Keratinocyte (primary cell): Measurements from ENCODE around the gene RXRA. TPM values are rescaled to one million over a fixed set of nuclear protein-coding genes. Genes with fewer than 3 reads are reported as not detected.

Experiments
- DNase-seq: peaks from one replicate; pipeline ENCODE4 v3.0.0-alpha.2; 2011; ENCODE audit warnings: low read depth, missing footprints, low spot score
- FAIRE-seq: peaks from 2 replicates; lab custom pipeline; 2011; peaks lifted over from hg19 to GRCh38; lab: Jason Lieb, UNC
- H2AFZ ChIP-seq: 2 replicates; pipeline ENCODE4 v1.6.0; 2012; ENCODE audit warnings: low read length, control low read depth, inconsistent platforms; ENCODE audit not compliant: control insufficient read depth
- H3K27ac ChIP-seq: 2 replicates; pipeline ENCODE4 v1.5.1; 2011; ENCODE audit warnings: low read length; ENCODE audit not compliant: control insufficient read depth, insufficient read depth
- H3K27me3 ChIP-seq: 3 replicates; pipeline ENCODE4 v1.6.0; 2011; ENCODE audit warnings: low read length; ENCODE audit not compliant: control insufficient read depth, insufficient read depth; ENCODE audit errors: extremely low read depth
- H3K36me3 ChIP-seq, 2 experiments: 2 replicates in 1 of 2; 3 replicates in 1 of 2; pipeline ENCODE4 v1.5.1; 2011; ENCODE audit warnings: low read length in 2 of 2, mild to moderate bottlenecking in 1 of 2; ENCODE audit not compliant: control insufficient read depth in 2 of 2, insufficient read depth in 2 of 2; ENCODE audit errors: extremely low read depth in 1 of 2
- H3K4me1 ChIP-seq: 3 replicates; pipeline ENCODE4 v1.5.1; 2011; ENCODE audit warnings: low read length; ENCODE audit not compliant: control insufficient read depth, insufficient read depth; ENCODE audit errors: extremely low read depth
- H3K4me2 ChIP-seq: 3 replicates; pipeline ENCODE4 v1.6.0; 2011; ENCODE audit warnings: low read depth, low read length; ENCODE audit not compliant: control insufficient read depth, insufficient read depth; ENCODE audit errors: extremely low read depth
- H3K4me3 ChIP-seq, 3 experiments: fragments of 200-600 bp in 1 of 3; sonication (generic) in 1 of 3; 2 replicates in 2 of 3; 3 replicates in 1 of 3; pipeline ENCODE4 v1.5.1; 2011 to 2016; ENCODE audit warnings: low read length in 3 of 3, mild to moderate bottlenecking in 3 of 3, control low read depth in 2 of 3, inconsistent platforms in 1 of 3, low read depth in 1 of 3, mixed read lengths in 1 of 3, mixed run types in 1 of 3, moderate library complexity in 1 of 3; ENCODE audit not compliant: control insufficient read depth in 2 of 3, insufficient read depth in 2 of 3; ENCODE audit errors: extremely low read depth in 1 of 3
- H3K79me2 ChIP-seq: 2 replicates; pipeline ENCODE4 v1.6.0; 2012; ENCODE audit warnings: low read length; ENCODE audit not compliant: control insufficient read depth, insufficient read depth
- H3K9ac ChIP-seq: 3 replicates; pipeline ENCODE4 v1.6.0; 2011; ENCODE audit warnings: low read length; ENCODE audit not compliant: control insufficient read depth, insufficient read depth; ENCODE audit errors: extremely low read depth
- H3K9me1 ChIP-seq: 3 replicates; pipeline ENCODE4 v1.6.0; 2011; ENCODE audit warnings: low read length; ENCODE audit not compliant: control insufficient read depth, insufficient read depth; ENCODE audit errors: extremely low read depth
- H3K9me3 ChIP-seq: 2 replicates; pipeline ENCODE4 v1.5.1; 2012; ENCODE audit warnings: low read depth, low read length; ENCODE audit not compliant: control insufficient read depth
- H4K20me1 ChIP-seq: 3 replicates; pipeline ENCODE4 v1.6.0; 2011; ENCODE audit warnings: low read length; ENCODE audit not compliant: control insufficient read depth, insufficient read depth; ENCODE audit errors: extremely low read depth
- EZH2 ChIP-seq: IDR thresholded peaks from one replicate; pipeline ENCODE4 v1.6.1; 2012; ENCODE audit warnings: inconsistent platforms, mild to moderate bottlenecking, low read length, moderate library complexity
- dilution Hi-C: fragments of 300-500 bp; cut with MboI; formaldehyde crosslinking; loops from one replicate; pipeline ENCODE4 v1.7.0; 2020; ENCODE audit warnings: low sequenced_read_pairs; ENCODE audit not compliant: extremely low pct_ligation_motif_present
- polyA plus RNA-seq, 5 experiments: library from polyadenylated mRNA; depleted of rRNA in 3 of 5; stranded (reverse) in 3 of 5; stranded (forward) in 1 of 5; unstranded in 1 of 5; fragments of >200 nt; gene quantifications; 1 replicate in 1 of 5; 2 replicates in 3 of 5; 3 replicates in 1 of 5; pipeline versions ENCODE4 v1.2.1 to v1.2.3, GENCODE V29; 2011 to 2012; ENCODE audit warnings: missing spikeins in 2 of 5, low read depth in 1 of 5, low replicate concordance in 1 of 5
- TF ChIP-seq, protein P1 (sequence below), 3 experiments: IDR thresholded peaks in 1 of 3; conservative IDR thresholded peaks in 1 of 3; optimal IDR thresholded peaks in 1 of 3; 2 replicates in 2 of 3; 3 replicates in 1 of 3; pipeline versions ENCODE3 to v1.5.1; 2011; ENCODE audit warnings: low read length in 3 of 3, mild to moderate bottlenecking in 3 of 3, moderate library complexity in 2 of 3, control low read depth in 1 of 3, inconsistent platforms in 1 of 3; ENCODE audit not compliant: insufficient read depth in 2 of 3; ENCODE audit errors: extremely low read depth in 1 of 3

RXRA gene
- polyA plus RNA-seq, 1 donor (not counting 4 experiments of a cell fraction or from before 2014, with no cell fraction given), result 9.7 TPM

DNA sequence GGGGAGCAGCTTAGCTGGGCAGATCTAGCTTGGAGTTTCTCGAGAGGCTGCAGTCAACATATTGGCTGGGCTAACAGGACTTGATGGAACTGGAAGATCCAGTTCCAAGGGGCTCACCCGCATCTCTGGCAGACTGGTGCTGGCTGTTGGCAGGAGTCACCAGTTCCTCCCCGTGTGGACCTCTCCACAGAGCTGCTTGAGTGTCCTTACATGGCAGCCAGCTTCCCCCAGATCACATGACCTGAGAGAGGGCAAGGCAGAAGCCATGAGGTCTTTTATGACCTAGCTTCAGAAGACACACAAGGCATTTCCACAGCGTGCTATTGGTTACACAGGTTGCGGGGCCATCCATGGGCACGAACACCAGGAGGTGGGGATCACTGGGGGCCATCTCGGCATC lies 26.4 kb upstream of the RXRA start:
- Histone ChIP-seq H3K4me2 (no peak overlapping the region), H3K4me3 (no peak overlapping the region), H4K20me1 (no peaks in the 10 kb centered on the region), H3K27ac (no peak overlapping the region), H3K79me2 (no peaks in the 10 kb centered on the region), H3K4me1 (no peaks in the 10 kb centered on the region), H3K9me1 (no peaks in the 10 kb centered on the region), H2AFZ (no peak overlapping the region), H3K36me3 (no peaks in the 10 kb centered on the region), H3K27me3 (peaks cover 15% of the 10 kb centered on the region), H3K9me3 (no peaks in the 10 kb centered on the region), H3K9ac (no peak overlapping the region)
- FAIRE-seq, result no peak
- no peak for DNase-seq
- dilution Hi-C loops, result no loop called here
- no peak for TF ChIP-seq EZH2
- TF ChIP-seq, protein P1, sequence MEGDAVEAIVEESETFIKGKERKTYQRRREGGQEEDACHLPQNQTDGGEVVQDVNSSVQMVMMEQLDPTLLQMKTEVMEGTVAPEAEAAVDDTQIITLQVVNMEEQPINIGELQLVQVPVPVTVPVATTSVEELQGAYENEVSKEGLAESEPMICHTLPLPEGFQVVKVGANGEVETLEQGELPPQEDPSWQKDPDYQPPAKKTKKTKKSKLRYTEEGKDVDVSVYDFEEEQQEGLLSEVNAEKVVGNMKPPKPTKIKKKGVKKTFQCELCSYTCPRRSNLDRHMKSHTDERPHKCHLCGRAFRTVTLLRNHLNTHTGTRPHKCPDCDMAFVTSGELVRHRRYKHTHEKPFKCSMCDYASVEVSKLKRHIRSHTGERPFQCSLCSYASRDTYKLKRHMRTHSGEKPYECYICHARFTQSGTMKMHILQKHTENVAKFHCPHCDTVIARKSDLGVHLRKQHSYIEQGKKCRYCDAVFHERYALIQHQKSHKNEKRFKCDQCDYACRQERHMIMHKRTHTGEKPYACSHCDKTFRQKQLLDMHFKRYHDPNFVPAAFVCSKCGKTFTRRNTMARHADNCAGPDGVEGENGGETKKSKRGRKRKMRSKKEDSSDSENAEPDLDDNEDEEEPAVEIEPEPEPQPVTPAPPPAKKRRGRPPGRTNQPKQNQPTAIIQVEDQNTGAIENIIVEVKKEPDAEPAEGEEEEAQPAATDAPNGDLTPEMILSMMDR (optimal IDR thresholded peaks at IDR 0.05 in 1 of 3, IDR thresholded peaks at IDR 0.05 in 1 of 3, conservative IDR thresholded peaks at IDR 0.05 in 1 of 3; ENCODE audit: extremely low read depth in 1 of 3, insufficient read depth in 2 of 3, low read length in 3 of 3), result no peak

DNA sequence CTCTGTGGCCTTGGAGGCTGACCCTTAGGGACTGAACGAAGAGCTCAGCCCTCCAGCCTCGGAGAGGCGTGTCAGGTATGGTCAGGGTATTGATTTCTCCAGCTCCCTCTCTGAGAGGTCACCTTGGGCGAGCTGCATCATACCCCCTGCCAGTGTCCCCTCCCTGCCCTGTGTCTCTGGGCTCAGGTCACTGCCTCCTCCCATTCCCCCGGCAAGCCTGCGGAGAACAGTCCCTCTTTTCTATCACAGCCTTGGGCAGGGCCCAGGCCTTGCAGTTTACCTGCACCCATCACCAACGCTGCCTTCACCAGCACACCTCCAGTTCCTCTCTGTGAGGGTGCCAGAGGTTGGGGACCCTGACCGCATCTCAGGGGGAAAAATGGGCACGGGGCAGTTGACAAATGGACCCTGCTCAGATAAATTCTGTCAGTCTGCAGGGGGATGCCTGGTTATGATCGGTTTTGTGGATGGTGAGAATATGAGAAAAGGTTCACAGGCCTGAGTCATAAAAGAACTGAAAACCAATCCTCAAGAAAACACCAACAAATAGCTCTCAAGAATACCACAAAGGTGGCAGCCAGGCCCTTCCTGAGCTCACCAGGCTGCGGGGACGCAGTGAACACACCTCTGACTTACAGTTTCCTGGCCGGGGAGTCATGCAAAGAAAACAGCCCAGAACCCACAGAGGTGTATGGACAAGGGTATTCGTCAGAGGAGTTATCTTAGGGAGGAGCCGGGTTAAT lies 24.7 kb upstream of the RXRA start:
- DNase-seq, result no peak
- dilution Hi-C loops, result no loop called here
- no peaks in the 10 kb centered on the region for H3K4me1 ChIP-seq
- TF ChIP-seq, protein P1 (optimal IDR thresholded peaks at IDR 0.05 in 1 of 3, IDR thresholded peaks at IDR 0.05 in 1 of 3, conservative IDR thresholded peaks at IDR 0.05 in 1 of 3; ENCODE audit: extremely low read depth in 1 of 3, insufficient read depth in 2 of 3, low read length in 3 of 3), result no peak
- no peak for TF ChIP-seq EZH2
- H3K4me3 ChIP-seq, result no peak overlapping the region
- peaks cover 9% of the 10 kb centered on the region for H3K27me3 ChIP-seq
- H2AFZ ChIP-seq, result no peak overlapping the region
- no peak overlapping the region for H3K9ac ChIP-seq
- no peak overlapping the region for H3K27ac ChIP-seq
- no peaks in the 10 kb centered on the region for H3K9me1 ChIP-seq
- no peaks in the 10 kb centered on the region for H4K20me1 ChIP-seq
- H3K4me2 ChIP-seq, result no peak overlapping the region
- no peaks in the 10 kb centered on the region for H3K79me2 ChIP-seq
- H3K9me3 ChIP-seq, result peaks cover 2% of the 10 kb centered on the region
- no peak for FAIRE-seq
- H3K36me3 ChIP-seq, result no peaks in the 10 kb centered on the region
